Endothelial cell of hepatic sinusoid (primary cell): Measurements from ENCODE around the gene KIF11.
"Not testable (repeated sequence)": the region's sequence is repeated elsewhere in the genome, so short reads cannot be mapped to it uniquely, and the experiment has no call there.

Experiments used
- in situ Hi-C: cut with HindIII; loops from 2 replicates; pipeline ENCODE4 v1.10.0; 2017; ENCODE audit warnings: low sequenced_read_pairs

Gene KIF11

GRCh38 chr10:92590623-92591549 is 2.0 kb upstream of the KIF11 start:
- in situ Hi-C loops: no loop called here

GRCh38 chr10:92591550-92592022 is 1.3 kb upstream of the KIF11 start:
- in situ Hi-C loops: no loop called here

- in situ Hi-C loops: no loop called here
Observed at GRCh38 chr10:92593619-92594588, 974 bp downstream of the KIF11 start.

DNA sequence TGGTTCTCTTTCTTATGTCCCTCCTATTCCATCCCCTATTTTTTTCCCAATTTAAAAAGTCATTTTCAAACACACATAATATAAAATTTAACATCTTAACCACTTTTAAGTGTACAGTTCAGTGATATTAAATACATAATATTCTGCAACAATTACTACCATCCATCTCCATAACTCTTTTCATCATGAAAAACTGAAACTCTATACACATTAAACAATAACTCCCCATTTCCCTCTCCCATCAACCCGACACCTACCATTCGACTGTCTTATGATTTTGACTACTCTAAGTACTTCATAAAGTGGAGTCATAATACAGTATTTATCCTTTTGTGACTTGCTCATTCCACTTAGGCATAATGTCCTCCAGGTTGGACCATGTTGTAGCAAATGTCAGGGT is 2.6 kb downstream of the KIF11 start:
- in situ Hi-C loops: no loop called here

- in situ Hi-C loops: no loop called here
Observed at GRCh38 chr10:92598321-92598720, 5.4 kb downstream of the KIF11 start.

DNA sequence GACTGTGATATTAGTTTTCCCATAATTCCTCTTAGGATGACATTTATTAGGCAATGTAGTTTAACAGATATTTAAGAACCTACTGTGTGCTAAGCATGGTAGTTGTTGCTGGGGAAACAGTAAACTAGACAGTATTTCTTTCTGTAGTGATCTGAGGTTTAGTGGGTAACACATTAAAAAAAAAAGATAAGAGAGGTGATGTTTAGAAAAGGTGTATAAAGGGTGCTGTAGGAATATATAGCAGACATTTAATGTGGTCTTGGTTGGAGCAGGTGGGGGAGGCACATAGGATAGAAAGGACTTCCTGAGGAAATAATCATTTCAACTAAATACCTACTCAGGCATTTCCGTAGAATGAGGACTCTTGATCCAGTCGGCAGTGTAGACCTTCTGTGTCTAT is 11.9 kb downstream of the KIF11 start:
- in situ Hi-C loops: no loop called here

- in situ Hi-C loops: no loop called here
Observed at GRCh38 chr10:92615515-92615914, 22.6 kb downstream of the KIF11 start.

- in situ Hi-C loops: no loop called here
Observed at GRCh38 chr10:92619368-92619767, 26.4 kb downstream of the KIF11 start.

- in situ Hi-C loops: no loop called here
Observed at GRCh38 chr10:92627845-92628480, 35.0 kb downstream of the KIF11 start.

DNA sequence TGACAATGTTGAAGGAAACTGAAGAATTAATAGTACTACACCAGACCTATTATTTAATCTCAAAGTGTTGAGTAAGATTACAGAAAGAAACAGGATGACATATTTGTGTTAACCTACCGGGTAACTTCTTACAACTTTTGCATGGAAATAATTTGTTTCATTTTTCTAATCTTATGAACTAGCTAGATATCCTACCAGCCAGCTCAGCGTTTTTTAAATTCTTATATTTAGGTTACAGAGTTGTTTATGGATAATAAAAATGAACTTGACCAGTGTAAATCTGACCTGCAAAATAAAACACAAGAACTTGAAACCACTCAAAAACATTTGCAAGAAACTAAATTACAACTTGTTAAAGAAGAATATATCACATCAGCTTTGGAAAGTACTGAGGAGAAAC is 37.0 kb downstream of the KIF11 start:
- in situ Hi-C loops: no loop called here

DNA sequence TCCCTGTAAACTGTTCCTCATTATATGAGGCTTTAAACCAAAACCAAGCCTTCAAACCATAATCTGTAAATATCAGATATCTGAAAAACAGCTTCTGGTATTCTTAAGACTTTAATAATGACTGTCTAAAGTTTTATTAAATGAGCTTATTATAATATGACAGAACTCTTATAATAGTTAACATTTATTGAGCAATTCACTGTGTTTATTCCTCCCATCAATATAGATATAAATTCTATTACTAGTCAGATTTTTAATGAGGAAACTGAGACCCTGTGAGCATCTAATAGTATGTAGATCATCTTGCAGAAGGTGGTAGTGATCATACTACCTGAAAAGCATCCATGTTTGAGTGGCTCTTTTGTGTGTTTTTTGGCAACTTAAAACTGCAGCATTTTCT is 45.1 kb downstream of the KIF11 start:
- in situ Hi-C loops: no loop called here

DNA sequence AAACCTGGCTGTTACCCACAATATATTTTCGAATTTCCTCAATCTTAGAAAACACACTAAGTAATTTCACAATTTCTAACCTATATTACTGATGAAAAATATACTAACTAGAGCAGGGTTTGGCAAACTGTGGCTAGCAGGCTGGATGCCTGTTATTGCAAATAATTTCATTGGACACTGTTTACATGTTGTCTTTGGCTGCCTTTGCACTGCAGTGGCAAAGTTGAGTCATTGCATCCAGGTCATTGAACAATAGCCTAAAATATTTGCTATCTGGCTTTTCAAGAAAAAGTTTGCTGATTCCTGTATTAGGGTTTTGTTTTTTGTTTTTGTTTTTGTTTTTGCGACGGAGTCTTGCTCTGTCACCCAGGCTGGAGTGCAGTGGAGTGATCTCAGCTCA is 47.2 kb downstream of the KIF11 start:
- in situ Hi-C loops: no loop called here

DNA sequence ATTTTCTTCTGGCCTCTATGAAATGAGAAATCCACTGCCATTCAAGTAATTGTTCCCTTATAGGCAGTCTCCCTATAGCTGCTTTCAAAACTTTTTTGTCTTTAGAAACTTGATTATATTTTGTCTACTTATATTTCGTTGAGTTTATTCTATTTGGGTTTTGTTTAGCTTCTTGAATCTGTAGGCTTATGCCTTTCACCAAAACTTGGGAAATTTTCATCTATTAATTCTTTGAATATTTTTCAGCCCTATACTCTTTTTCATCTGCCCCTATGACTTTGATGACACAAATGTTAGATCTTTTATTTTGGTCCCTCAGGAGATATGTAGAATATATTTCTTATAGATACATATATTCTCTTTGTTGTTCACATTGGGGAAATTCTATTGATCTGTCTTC is 48.6 kb downstream of the KIF11 start:
- in situ Hi-C loops: no loop called here

DNA sequence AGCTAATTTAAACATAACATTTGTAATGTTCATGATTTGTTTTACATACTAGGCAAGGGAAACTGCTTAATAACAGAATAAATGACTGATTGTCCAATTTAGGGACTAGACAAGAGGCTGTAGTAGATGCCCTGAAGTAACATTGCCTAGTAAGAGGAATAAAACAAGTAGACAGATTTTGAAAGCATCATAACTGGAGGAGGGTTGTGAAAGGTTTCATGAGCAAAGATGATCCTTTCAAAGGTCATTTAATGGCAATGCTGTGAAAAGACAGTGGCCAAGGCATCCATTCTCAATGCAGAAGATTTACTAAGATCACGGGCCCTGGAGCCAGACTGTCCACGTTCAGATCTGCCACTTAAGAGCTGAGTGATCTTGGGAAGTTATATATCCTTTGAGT is 52.0 kb downstream of the KIF11 start:
- in situ Hi-C loops: no loop called here

GRCh38 chr10:92650864-92651263 is 57.9 kb downstream of the KIF11 start:
- in situ Hi-C loops: not testable (repeated sequence)

GRCh38 chr10:92655426-92655825 is 62.5 kb downstream of the KIF11 start:
- in situ Hi-C loops: no loop called here

DNA sequence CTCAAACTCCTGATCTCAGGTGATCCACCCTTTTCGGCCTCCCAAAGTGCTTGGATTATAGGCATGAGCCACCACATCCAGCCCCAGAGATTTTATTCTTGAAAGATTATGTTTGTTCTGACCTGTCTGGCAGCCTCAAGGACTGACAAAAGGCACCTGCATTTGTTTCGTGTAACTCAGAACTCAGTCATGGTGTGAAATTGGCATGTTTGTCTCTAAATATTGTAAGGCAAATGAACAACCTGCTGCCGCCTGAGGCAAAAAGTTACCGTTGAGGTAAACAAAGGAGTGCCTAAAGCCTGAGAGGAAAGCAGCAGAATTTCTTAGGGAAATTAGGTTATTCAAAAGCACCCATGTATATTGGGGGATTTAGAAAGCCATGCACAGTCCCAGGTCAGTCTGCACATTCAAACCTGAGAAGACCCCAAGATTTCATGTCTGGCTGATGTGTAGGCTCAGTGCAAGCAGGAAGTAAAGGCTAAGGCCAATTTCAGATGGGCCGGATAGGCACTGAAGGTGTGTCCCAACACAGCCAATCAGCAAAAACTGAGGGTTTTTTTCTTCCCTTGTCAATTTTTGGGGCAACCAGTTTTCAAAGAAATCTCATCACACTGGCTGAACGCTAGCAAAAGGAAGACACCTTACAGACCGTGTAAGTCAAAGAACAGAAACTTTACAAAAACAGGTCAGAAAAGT is 63.5 kb downstream of the KIF11 start:
- in situ Hi-C loops: no loop called here

GRCh38 chr10:92657024-92657423 is 64.1 kb downstream of the KIF11 start:
- in situ Hi-C loops: no loop called here

DNA sequence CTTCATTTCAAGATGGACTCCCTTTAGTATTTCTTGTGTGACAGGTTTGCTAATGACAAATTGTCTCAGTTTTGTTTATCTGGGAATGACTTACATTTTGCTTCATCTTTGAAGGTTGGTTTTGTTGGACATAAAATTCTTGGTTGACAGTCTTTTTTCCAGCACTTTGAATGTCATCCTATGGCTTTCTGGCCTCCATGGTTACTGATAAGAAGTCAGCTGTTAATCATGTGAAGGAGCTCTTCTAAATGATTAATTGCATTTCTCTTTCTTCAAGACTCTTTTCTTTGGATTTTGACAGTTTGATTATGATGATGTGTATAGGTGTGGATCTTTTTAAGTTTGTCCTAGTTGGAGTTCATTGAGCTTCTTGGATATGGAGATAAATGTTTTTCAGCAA is 69.9 kb downstream of the KIF11 start:
- in situ Hi-C loops: no loop called here

- in situ Hi-C loops: no loop called here
Observed at GRCh38 chr10:92664322-92664721, 71.4 kb downstream of the KIF11 start.
